Measurements from ENCODE around the gene EIF4G1.

DNA sequence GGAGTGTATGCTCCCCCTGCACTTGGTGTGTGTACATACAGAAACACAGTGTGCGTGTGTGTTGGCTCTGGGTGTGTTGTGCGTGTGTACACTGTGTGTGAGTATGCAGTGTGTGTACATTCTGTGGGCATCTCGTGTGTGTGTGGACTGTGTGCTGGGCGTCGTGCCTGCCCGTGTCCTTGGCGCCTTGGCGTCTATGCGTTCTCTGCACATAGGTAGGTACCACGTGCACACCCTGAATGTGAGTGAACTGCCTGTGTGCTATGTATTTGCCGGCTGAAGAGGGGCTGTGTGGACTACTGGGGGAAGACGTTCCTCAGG is 39.1 kb upstream of the EIF4G1 start:
- no peak for TF ChIP-seq POLR2A (IDR thresholded peaks at IDR 0.05)
- TF ChIP-seq, protein P1, sequence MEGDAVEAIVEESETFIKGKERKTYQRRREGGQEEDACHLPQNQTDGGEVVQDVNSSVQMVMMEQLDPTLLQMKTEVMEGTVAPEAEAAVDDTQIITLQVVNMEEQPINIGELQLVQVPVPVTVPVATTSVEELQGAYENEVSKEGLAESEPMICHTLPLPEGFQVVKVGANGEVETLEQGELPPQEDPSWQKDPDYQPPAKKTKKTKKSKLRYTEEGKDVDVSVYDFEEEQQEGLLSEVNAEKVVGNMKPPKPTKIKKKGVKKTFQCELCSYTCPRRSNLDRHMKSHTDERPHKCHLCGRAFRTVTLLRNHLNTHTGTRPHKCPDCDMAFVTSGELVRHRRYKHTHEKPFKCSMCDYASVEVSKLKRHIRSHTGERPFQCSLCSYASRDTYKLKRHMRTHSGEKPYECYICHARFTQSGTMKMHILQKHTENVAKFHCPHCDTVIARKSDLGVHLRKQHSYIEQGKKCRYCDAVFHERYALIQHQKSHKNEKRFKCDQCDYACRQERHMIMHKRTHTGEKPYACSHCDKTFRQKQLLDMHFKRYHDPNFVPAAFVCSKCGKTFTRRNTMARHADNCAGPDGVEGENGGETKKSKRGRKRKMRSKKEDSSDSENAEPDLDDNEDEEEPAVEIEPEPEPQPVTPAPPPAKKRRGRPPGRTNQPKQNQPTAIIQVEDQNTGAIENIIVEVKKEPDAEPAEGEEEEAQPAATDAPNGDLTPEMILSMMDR (IDR thresholded peaks at IDR 0.05) = no peak
